ENCODE measurements around the gene CUL3. TPM values are rescaled to one million over a fixed set of nuclear protein-coding genes. Genes with fewer than 3 reads are reported as not detected.

The CUL3 gene
- total and polyA plus RNA-seq, 12 donors = 60.2 to 87.9 (median 69.8) TPM

DNA sequence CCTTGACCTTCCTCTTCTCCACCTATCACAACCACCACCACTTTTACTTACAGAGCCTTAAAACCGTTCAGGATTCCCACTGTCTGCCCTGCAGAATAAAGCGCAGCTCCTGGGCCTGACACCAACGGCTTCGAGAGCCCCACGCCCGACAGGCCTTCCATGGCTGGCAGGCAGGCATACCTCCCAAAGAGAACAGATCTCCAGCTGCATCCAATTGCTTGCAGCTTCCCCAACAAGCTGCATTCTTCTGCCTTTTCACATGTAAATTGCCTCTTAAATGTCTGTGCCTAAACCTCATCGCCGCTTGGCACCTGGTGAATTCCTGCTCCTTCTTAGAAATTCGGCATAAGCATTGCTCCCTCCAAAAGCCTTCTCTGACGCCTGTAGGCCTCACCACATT lies 151.7 kb downstream of the CUL3 start:
- no peaks in the 10 kb centered on the region for H3K36me3 ChIP-seq
- peaks cover 0 to 2% (median 0%) of the 10 kb centered on the region in 7 donors for H3K27me3 ChIP-seq
- no peaks in the 10 kb centered on the region for H3K4me1 ChIP-seq
- WGBS, 2 donors = 61 to 68% methylated on average over 10 of the region's 10 CpGs
- H3K9me3 ChIP-seq = peaks cover 0 to 10% (median 0%) of the 10 kb centered on the region in 11 donors
- DNase-seq = no peak
- ATAC-seq = no peak
- intact Hi-C loops (cut with DNase I) = no loop called here
- TF ChIP-seq, protein P1, sequence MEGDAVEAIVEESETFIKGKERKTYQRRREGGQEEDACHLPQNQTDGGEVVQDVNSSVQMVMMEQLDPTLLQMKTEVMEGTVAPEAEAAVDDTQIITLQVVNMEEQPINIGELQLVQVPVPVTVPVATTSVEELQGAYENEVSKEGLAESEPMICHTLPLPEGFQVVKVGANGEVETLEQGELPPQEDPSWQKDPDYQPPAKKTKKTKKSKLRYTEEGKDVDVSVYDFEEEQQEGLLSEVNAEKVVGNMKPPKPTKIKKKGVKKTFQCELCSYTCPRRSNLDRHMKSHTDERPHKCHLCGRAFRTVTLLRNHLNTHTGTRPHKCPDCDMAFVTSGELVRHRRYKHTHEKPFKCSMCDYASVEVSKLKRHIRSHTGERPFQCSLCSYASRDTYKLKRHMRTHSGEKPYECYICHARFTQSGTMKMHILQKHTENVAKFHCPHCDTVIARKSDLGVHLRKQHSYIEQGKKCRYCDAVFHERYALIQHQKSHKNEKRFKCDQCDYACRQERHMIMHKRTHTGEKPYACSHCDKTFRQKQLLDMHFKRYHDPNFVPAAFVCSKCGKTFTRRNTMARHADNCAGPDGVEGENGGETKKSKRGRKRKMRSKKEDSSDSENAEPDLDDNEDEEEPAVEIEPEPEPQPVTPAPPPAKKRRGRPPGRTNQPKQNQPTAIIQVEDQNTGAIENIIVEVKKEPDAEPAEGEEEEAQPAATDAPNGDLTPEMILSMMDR (IDR thresholded peaks at IDR 0.05) = no peak
- no peak overlapping the region for H3K4me3 ChIP-seq
- H3K27ac ChIP-seq = no peak overlapping the region

DNA sequence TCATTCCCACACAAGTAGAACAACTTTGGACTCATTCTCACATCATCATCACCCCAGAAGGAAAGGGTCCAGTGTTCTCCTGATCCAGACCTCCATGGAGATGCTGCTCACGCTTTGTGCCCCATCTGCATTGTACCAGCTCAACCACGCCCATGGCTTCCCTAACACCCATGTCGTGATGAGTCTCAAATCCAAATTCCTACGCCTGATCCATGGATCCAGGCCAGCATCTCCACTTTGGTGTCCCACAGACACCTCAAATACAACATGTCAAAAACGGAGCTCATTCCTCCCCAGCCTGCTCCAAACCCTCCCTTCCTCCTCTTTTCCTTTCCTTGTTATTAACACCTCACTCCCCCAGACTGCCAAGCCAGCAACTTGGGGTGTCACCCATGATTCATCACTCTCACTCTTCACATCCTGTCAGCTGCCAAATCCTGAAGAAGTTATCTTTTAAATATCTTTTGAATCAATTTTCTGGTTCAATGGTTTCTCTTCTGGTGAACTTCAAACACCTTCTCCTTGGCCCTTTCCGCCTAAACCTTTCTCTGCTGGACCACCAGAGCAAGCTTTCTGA lies 153.1 kb downstream of the CUL3 start:
- TF ChIP-seq, protein P1 (IDR thresholded peaks at IDR 0.05) = no peak
- 80 to 84% methylated on average over 6 of the region's 6 CpGs for WGBS, 2 donors
- Histone ChIP-seq H3K4me1 (peaks cover 0 to 5% (median 0%) of the 10 kb centered on the region in 9 donors), H3K27ac (no peak overlapping the region), H3K36me3 (no peaks in the 10 kb centered on the region), H3K4me3 (no peak overlapping the region), H3K27me3 (peaks cover 0 to 2% (median 0%) of the 10 kb centered on the region in 7 donors), H3K9me3 (no peaks in the 10 kb centered on the region)
- intact Hi-C loops (cut with DNase I) = no loop called here
- ATAC-seq (no peak), DNase-seq (no peak)

DNA sequence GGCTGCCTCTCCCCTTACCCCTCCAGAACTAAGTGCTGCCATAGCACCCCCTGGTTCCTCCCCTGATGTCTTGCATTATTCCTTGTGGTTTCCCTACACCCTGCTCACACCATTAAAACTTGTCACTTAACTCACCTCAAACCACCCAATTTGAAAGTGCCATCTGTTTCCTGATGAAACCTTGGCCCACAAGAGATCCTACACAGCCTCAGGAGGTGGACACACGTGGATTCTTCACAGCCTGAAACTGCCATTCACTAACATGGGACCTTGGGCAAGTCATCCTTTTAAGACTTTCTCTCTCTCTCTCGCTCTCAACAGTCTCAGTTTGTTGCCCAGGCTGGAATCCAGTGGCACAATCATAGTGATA lies 155.7 kb downstream of the CUL3 start:
- WGBS, 2 donors = 69 to 83% methylated on average over 2 of the region's 2 CpGs
- Histone ChIP-seq H3K27ac (no peak overlapping the region), H3K4me3 (no peak overlapping the region), H3K36me3 (no peaks in the 10 kb centered on the region), H3K9me3 (peaks cover 0 to 12% (median 0%) of the 10 kb centered on the region in 11 donors), H3K4me1 (peaks cover 0 to 5% (median 0%) of the 10 kb centered on the region in 9 donors), H3K27me3 (no peaks in the 10 kb centered on the region)
- intact Hi-C loops (cut with DNase I) = loop anchor here in 1 of 10 donors (5.0 kb wide), 1 partner anchor 1577 kb away; no protein-coding TSS in a partner anchor
- ATAC-seq (no peak), DNase-seq (no peak)
- TF ChIP-seq, protein P1 (IDR thresholded peaks at IDR 0.05) = no peak

DNA sequence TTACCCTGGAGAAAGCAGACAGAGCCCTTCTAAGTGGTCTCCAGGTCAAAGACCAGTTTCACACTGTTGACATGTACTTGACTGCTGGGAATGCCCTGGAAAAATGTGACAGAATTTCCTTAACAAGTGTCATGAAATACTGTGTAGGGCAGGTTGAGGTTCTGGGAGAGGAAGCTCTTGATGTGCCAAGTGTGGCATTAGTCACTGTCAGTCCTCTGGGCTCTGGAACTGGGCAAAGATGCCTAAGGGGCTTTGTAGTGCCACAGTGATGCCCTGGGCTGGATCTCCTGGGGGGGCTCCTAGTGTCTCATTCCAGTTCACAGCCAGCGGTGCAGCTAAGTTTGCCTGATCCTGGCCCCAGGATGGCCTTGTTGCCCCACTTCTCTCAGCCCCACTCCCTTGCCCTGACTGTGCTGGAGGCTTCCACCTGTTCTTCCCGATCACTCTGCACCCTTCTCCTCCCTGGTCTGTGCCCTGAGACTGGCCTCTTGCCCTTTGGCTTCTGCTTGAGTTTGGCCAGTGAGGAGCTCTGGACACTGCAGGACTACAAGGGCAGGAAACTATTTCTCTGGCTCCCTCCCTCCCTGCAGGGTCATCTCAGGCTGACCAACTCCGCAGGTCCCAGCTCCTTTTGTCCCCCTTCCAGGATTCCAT lies 156.2 kb downstream of the CUL3 start:
- Histone ChIP-seq H3K36me3 (no peaks in the 10 kb centered on the region), H3K4me1 (peaks cover 0 to 5% (median 0%) of the 10 kb centered on the region in 9 donors), H3K4me3 (no peak overlapping the region), H3K9me3 (peaks cover 0 to 12% (median 0%) of the 10 kb centered on the region in 11 donors), H3K27ac (no peak overlapping the region), H3K27me3 (no peaks in the 10 kb centered on the region)
- 78 to 82% methylated on average over 3 of the region's 3 CpGs for WGBS, 2 donors
- TF ChIP-seq, protein P1 (IDR thresholded peaks at IDR 0.05) = no peak
- no peak for DNase-seq
- intact Hi-C loops (cut with DNase I) = loop anchor here in 1 of 10 donors (5.0 kb wide), 1 partner anchor 1577 kb away; no protein-coding TSS in a partner anchor
- ATAC-seq = no peak

All from heart right ventricle (tissue), 16 donors.